ENCODE data around the gene CNR1.

The CNR1 gene

DNA sequence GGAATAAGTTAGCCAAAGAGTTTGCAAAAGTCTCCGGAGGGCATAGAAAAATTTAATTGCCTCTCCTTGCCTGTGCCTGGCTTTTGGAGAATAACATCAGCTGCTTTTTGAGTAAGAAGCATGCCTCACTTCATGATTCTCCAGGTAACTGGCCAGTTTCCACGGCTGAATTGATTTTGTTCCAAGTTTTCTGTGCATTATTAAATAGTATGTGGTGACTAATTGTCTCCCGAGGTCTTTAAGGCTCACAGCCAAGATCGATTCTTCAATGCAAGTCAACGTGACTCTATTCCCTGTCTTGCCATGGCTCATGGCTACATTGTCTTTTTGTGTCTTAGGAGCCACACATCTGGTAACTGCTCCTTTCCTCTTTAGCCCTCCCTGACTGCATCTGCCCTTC, 54.2 kb downstream of the CNR1 start:
- no peaks in the 10 kb centered on the region for H3K36me3 ChIP-seq (ENCODE audit: insufficient read depth, low read length)
- DNase-seq (ENCODE audit: low read depth, low spot score) = no peak
- H3K9me3 ChIP-seq (ENCODE audit: low read depth, low read length) = no peaks in the 10 kb centered on the region
- H3K4me3 ChIP-seq = no peak overlapping the region
- no peak overlapping the region for H3K9ac ChIP-seq (ENCODE audit: insufficient read length)
- H3K27ac ChIP-seq = no peak overlapping the region
- no peak for TF ChIP-seq FOXP2 (optimal IDR thresholded peaks at IDR 0.05; ENCODE audit: control extremely low read depth, extremely low read length, insufficient read depth)

DNA sequence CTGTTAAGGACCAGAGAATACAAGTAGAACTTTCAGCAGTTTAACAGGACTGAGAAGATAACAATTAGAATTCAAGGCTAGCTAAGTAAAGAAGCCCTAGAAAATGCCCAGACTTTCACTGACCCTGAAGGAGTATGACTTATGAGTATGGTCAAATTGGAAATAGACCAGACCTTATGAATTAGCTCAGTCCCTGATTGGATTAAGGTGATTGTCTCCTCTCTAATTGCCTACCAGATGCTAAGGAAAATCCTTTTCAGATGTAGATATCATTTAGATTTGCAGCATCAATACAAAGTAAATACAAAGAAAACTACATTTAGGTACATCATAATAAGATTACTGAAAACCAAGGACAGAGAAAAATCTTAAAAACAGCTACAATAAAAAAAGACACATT, 58.9 kb downstream of the CNR1 start:
- Histone ChIP-seq H3K27ac (no peak overlapping the region), H3K36me3 (ENCODE audit: insufficient read depth, low read length) (no peaks in the 10 kb centered on the region), H3K9ac (ENCODE audit: insufficient read length) (no peak overlapping the region), H3K9me3 (ENCODE audit: low read depth, low read length) (no peaks in the 10 kb centered on the region), H3K4me3 (no peak overlapping the region)
- TF ChIP-seq FOXP2 (optimal IDR thresholded peaks at IDR 0.05; ENCODE audit: control extremely low read depth, extremely low read length, insufficient read depth) (no peak), EZH2 (IDR thresholded peaks at IDR 0.05) (no peak), POLR2AphosphoS5 (IDR thresholded peaks at IDR 0.05; ENCODE audit: borderline replicate concordance, low read depth, low read length) (no peak)
- DNase-seq (ENCODE audit: low read depth, low spot score) = no peak

DNA sequence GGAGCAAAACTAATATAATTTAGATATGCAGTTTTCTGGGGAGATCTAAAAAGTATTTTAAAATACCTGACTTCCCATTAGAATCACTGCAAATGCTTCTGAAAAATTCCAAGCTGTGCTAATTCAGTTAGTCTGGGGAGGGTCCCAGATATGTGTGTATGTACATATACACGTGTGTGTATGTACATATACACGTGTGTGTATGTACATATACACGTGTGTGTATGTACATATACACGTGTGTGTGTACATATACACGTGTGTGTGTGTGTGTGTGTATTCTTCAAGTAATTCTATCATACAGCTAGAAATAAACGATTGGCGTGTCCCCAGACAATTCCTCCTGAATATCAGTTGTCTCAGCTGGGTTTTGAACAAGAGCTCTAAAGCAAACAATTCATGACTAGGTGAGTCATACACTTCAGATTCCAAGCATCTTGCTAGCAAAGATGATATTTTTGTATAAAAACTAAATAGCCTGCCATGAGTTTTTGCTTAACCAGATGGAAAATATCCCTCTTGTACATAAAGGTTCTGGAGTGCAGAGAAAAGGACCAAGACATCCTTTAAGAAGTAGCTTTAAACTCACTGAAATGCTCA, 60.3 kb downstream of the CNR1 start:
- H3K36me3 ChIP-seq (ENCODE audit: insufficient read depth, low read length) = no peaks in the 10 kb centered on the region
- TF ChIP-seq POLR2AphosphoS5 (IDR thresholded peaks at IDR 0.05; ENCODE audit: borderline replicate concordance, low read depth, low read length) = no peak
- TF ChIP-seq EZH2 (IDR thresholded peaks at IDR 0.05) = no peak
- no peak for TF ChIP-seq FOXP2 (optimal IDR thresholded peaks at IDR 0.05; ENCODE audit: control extremely low read depth, extremely low read length, insufficient read depth)
- DNase-seq (ENCODE audit: low read depth, low spot score) = no peak
- H3K27ac ChIP-seq = no peak overlapping the region
- no peaks in the 10 kb centered on the region for H3K9me3 ChIP-seq (ENCODE audit: low read depth, low read length)
- no peak overlapping the region for H3K9ac ChIP-seq (ENCODE audit: insufficient read length)
- no peak overlapping the region for H3K4me3 ChIP-seq
